ENCODE measurements around the gene MACROD1.
A peak's percentile ranks its signal among the peaks of the same experiment; 100 is the strongest.

MACROD1 gene

DNA sequence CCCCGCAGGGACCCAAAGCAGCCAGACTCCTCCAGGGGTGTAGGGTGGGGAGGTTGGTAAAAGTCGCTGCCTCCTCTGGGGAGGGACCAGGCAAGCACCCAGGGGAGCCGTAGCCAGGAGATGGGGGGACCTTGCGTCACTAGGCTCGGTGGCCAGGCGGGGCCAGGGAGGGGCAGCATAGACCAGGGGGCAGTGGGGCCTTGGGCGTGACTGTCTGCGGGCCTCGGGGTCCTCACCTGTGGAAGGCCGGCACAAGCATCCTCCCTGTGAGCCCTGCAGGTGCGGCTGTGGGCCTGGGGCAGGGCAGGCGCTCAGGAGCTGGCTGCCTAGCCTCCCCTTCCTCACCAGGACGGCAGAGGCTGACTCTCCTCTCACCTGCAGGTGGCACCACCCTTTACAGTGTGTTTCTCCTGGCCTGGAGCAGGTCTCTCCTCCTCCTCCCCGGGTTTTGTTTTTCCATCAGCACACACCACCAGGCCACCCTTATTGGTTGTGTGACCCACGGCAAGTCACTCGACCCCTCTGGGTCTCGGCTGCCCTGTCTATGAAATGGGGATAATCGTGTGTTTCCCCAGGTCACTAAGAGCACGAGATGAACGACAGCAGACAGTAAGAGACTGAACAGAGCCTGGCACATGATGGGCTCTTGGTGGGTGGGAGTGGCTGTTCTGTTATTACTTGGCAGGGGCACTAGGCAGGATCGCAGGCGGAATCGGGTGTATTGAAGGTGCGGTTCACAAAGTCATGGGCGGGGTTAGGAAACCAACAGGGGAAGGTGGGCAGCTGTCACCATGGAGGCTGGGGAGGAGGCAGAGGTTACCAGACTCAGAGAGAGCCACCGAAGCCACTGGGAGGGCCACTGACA lies 77.5 kb downstream of the MACROD1 start:
- H3K27me3 Mint-ChIP-seq: no peaks in the 10 kb centered on the region
- H3K36me3 Mint-ChIP-seq: no peaks in the 10 kb centered on the region
- peak overlapping the region; percentile 27 for H3K27ac Mint-ChIP-seq
- H3K4me1 Mint-ChIP-seq: no peaks in the 10 kb centered on the region
- H3K4me3 Mint-ChIP-seq: no peak overlapping the region
- H3K9me3 Mint-ChIP-seq: no peaks in the 10 kb centered on the region

DNA sequence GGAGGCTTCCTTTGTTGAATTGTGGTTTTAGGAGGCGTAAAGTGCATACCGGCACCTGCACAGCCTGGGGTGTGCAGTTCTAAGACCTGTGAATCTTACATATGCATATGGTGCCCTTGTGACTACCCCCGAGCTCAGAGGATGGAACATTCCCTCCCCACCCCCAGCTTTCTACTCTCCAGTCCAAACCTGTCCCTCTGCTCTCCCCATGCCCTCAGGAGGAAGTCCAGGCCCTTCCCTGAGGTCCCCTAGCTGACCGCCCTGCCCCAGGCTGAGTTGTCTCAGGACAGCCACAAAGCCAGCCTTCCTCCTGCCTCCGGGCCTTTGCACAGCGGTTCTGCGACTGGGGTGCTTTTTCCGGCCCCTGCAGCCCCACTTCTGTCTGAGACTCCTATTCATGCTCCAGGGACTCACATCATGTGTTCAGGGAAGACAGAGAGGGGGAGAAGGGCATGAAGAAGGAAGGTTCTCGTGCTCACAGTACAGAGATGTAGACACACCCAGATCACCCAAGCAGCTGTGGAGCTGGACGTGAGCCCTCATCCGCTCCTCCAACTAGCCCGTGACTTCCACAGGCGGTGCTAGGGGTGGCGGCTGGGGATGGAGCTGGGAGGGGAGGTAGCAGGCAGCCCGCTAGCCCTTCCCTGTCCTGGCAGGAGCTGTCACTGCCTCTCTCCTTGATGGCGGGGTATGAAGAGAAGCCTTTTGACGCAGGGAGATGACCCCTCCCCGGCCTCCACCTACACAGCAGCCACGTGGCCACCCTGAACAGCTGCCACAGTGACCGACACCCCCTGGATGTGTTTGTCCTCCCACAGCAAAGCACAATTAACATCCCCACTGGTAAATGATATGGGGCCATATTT lies 79.4 kb downstream of the MACROD1 start:
- Mint-ChIP-seq H3K4me3 (no peak overlapping the region), H3K9me3 (no peaks in the 10 kb centered on the region), H3K27me3 (no peaks in the 10 kb centered on the region), H3K4me1 (no peaks in the 10 kb centered on the region), H3K27ac (no peak overlapping the region), H3K36me3 (no peaks in the 10 kb centered on the region)

DNA sequence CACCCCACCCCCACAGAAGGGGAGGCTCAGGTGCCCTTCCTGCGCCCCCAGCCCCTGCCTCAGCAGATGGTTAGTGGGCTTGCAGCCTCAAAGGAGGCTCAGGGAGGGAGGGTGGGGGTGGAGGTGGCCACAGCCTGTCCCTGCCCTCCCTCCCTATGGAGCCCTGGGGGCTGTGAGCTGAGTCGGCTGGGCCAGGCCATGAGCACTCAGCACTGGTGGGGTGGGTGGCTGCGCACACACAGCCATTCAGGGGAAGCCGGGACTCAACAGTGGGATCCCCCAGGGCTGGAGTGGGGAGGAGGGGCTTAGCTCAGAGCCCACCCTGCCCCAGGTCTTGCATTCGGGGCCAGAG lies 80.0 kb downstream of the MACROD1 start:
- H3K4me3 Mint-ChIP-seq: no peak overlapping the region
- no peaks in the 10 kb centered on the region for H3K27me3 Mint-ChIP-seq
- H3K9me3 Mint-ChIP-seq: no peaks in the 10 kb centered on the region
- H3K36me3 Mint-ChIP-seq: no peaks in the 10 kb centered on the region
- no peak overlapping the region for H3K27ac Mint-ChIP-seq
- H3K4me1 Mint-ChIP-seq: no peaks in the 10 kb centered on the region

DNA sequence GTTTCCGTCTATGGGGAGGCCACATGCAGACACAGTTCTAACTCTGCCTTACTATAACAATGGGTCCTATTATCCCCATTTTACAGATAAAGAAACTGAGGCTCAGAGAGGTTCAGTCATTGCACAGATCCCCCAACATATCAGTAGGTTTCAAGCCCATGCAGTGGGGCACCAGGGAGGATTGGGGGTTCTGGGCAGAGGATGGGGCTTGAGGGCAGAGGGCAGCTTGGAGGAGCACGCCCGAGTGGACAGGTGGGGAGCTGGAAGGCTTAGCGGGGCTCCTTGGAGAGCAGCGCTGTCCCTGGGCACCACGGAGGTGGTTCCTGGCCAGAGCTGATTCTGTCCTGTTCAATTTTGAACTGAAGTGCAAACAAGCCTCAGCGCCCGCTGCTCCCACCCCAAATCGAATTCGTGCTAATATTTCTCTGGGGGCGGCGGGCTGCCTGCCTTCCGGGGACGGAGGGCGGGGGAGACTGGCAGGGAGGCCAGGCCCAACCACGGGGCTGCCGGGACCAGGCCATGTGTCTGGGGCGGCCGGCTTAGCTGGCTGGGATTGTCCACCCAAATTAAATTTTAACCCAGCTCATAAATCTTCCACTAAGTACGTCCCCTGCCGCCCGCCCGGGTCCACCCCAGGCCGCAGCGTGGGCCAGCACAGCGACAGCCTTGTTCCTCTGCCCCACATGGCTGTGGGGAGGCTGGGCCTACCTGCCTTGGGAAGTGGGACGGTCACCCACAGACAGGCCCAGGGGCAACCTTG lies 80.8 kb downstream of the MACROD1 start:
- no peaks in the 10 kb centered on the region for H3K9me3 Mint-ChIP-seq
- no peak overlapping the region for H3K4me3 Mint-ChIP-seq
- H3K27ac Mint-ChIP-seq: no peak overlapping the region
- no peaks in the 10 kb centered on the region for H3K27me3 Mint-ChIP-seq
- no peaks in the 10 kb centered on the region for H3K4me1 Mint-ChIP-seq
- no peaks in the 10 kb centered on the region for H3K36me3 Mint-ChIP-seq

DNA sequence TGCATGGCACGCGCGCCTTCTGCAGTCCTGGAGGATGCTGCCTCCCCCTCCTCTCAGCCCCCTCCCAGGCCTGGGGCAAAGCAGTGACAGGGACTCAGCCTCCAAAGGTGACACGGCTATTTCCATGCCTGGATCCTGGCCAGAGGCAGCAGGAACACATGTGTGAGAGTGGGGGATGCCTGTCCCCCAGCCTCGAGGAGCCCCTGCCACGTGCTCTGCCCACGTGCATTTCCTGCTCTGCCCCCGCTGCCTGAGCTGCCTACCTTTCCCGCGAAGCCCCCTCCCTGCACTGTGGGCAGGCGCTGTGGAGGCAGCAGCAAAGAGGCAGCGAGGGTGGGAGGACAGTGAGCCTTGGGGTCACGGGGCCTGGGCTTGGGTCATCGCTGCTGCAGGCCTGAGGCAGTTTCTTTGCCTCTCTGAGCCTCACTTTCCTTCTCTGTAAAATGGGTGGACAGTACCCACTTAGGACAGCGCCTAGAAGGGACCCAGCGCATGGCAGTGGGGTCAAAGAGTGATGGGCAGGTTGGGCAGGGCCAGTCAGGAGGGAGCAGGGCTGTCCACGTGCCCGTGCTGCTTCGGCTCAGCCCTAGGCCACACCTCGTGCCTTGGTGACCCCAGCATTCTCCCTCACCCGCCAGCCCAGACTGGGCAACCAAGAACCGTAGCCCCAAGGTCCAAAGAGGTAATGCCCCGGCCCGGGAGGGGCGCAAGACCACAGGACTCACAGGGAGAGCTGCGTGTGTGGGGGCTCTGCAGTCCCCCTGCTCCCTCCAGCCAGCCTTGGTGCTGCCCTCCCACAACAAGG lies 81.6 kb downstream of the MACROD1 start:
- Mint-ChIP-seq H3K9me3 (no peaks in the 10 kb centered on the region), H3K27ac (no peak overlapping the region), H3K4me3 (no peak overlapping the region), H3K27me3 (no peaks in the 10 kb centered on the region), H3K36me3 (no peaks in the 10 kb centered on the region), H3K4me1 (no peaks in the 10 kb centered on the region)

DNA sequence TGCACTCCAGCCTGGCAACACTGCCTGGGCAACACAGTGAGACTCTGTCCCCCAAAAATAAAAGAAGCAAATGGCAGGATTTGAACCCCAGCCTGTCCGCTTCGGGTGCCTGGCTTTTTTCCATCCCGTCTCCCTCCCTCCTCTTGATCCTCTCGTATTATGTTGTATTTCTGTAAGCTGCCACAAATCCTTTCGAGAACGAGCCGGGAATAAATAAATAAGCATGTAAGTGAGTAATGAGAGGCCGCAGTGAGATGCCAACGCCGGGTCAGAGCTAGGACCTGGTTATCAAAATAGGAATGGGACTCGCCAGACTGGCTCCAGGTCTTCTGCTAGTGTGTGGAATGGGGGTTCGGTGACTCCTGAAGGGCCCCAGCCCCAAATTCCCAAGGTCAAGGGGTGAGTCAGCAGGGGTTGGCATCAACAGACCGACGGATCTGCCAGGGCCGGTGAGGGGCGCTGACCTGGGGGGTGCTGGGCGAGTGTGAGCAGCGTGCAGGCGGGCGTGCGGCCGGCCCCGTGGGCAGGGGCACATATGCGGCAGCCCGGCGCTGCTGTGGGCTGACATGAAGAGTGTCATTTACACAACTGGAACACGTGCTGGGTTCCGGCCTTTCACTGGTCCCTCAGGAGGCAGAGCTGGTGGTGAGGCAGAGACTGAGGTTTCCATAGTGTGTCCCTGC lies 82.4 kb downstream of the MACROD1 start:
- no peaks in the 10 kb centered on the region for H3K9me3 Mint-ChIP-seq
- no peaks in the 10 kb centered on the region for H3K27me3 Mint-ChIP-seq
- H3K36me3 Mint-ChIP-seq: no peaks in the 10 kb centered on the region
- H3K4me1 Mint-ChIP-seq: no peaks in the 10 kb centered on the region
- no peak overlapping the region for H3K4me3 Mint-ChIP-seq
- no peak overlapping the region for H3K27ac Mint-ChIP-seq

DNA sequence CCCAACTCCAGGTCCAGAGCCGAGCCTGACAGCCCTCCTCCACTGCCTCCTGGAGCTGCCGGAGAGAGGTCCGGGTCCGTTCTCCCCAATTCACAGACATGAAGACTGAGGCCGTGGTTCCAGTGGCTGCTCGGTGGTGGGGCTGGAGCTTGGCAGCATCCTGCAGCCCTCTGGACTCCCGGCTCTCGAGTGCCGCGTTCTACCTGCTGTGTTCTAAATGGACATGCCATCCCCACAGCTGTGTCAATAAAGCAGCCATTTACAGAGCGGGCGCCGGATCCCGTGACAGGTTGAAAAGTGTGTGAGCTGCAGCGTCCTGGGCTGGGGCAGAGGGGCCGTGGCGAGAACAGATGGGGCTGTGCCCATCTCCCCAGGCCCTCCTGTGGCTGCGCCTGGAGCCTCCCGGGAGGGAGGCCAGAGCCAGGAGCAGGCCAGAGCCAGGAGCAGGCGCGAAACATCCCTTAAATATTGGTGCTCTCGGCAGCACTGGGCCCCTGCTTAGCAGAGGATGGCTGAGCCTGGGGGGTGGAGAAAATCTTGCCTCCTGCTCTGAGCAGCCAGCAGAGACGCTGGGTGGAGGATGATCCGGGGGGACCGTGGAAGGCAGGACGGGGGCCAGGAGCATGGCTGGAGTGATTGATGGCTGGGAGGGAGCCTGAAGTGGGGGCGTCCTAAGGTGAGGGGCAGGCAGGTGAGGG lies 84.0 kb downstream of the MACROD1 start:
- Mint-ChIP-seq H3K9me3 (no peaks in the 10 kb centered on the region), H3K27ac (no peak overlapping the region), H3K4me1 (no peaks in the 10 kb centered on the region), H3K4me3 (no peak overlapping the region), H3K36me3 (no peaks in the 10 kb centered on the region), H3K27me3 (no peaks in the 10 kb centered on the region)

DNA sequence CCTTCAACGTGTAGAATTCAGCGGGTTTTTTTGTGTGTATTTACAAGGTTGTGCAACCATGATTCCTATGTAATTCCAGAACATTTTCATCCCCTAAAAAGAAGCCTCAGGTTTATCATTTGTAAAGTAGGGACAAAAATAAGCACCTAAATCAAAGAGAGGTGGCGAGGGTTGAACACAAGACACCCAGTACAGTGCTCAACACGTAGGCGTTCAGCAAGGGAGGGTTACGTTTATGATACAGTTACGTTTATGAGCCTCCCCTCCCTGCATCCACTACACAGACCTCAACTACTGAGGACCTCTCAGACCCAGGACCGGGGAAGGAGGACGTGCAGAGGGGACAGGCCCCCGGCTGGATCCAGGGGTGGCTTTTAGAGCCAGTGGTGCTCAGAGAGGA lies 85.5 kb downstream of the MACROD1 start:
- Mint-ChIP-seq H3K4me3 (no peak overlapping the region), H3K36me3 (no peaks in the 10 kb centered on the region), H3K4me1 (no peaks in the 10 kb centered on the region), H3K27me3 (no peaks in the 10 kb centered on the region), H3K9me3 (no peaks in the 10 kb centered on the region), H3K27ac (no peak overlapping the region)

DNA sequence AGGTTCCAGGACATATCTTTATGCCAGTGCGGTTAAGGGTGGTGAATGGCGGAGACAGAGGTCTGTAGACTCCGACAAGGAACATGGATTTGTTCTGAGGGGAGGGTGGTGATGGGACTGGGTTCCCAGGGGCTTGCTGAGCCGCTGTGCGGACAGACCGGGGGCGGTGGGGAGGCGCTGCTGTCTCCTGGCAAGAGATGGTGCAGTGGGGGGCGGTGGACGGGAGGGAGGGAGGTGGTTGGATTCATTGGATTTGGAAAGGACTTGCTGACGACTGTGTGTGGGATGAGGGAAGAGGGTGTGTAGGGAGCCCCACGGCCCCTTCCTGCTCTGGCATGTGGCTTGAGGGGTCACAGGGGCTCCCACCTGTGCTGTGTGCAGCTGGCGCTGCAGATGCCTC lies 87.0 kb downstream of the MACROD1 start:
- Mint-ChIP-seq H3K9me3 (no peaks in the 10 kb centered on the region), H3K4me3 (no peak overlapping the region), H3K27ac (no peak overlapping the region), H3K4me1 (peaks cover 5% of the 10 kb centered on the region), H3K27me3 (no peaks in the 10 kb centered on the region), H3K36me3 (no peaks in the 10 kb centered on the region)

DNA sequence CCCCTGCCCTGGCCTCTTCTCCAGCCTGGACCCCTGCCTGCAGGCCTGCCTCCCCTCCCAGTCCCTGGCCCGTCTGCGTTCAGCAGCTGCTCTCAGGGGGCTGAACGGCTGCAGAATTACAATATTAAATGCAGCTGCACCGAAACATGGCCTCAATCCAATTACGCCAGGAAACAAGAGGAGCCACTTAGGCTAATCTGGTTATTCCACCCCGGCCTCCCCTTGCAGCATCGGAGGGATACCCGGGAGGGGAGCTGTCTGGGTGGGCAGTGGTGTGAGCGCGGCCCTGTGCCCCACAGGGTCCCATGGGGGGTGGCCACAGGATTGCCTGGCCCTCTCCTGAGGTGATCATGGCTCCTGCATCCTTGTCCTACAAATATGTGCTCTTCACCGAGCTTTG lies 87.6 kb downstream of the MACROD1 start:
- no peaks in the 10 kb centered on the region for H3K9me3 Mint-ChIP-seq
- no peak overlapping the region for H3K4me3 Mint-ChIP-seq
- H3K4me1 Mint-ChIP-seq: peaks cover 5% of the 10 kb centered on the region
- H3K27me3 Mint-ChIP-seq: no peaks in the 10 kb centered on the region
- H3K27ac Mint-ChIP-seq: no peak overlapping the region
- H3K36me3 Mint-ChIP-seq: no peaks in the 10 kb centered on the region

DNA sequence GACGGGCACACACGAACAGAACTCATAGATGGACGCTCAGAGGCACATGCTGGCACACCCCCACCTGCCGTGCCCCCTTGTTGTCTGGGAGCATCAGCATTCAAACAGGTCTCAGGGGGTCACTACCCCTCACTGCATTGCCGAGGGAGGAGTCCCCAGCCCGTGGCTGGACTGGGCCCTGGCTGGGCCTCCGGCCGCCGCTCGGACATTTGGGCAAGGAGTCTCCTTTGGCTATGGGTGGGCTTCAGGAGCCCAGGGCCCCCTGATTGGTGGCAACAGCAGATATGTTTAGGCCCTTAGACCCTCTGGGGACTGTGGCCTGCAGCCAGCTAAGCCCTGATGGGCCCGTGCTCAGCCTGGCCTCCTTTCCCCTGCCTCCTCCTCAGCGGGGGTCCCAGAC lies 88.3 kb downstream of the MACROD1 start:
- no peaks in the 10 kb centered on the region for H3K27me3 Mint-ChIP-seq
- H3K4me1 Mint-ChIP-seq: peaks cover 5% of the 10 kb centered on the region
- no peak overlapping the region for H3K4me3 Mint-ChIP-seq
- no peak overlapping the region for H3K27ac Mint-ChIP-seq
- no peaks in the 10 kb centered on the region for H3K36me3 Mint-ChIP-seq
- H3K9me3 Mint-ChIP-seq: no peaks in the 10 kb centered on the region

DNA sequence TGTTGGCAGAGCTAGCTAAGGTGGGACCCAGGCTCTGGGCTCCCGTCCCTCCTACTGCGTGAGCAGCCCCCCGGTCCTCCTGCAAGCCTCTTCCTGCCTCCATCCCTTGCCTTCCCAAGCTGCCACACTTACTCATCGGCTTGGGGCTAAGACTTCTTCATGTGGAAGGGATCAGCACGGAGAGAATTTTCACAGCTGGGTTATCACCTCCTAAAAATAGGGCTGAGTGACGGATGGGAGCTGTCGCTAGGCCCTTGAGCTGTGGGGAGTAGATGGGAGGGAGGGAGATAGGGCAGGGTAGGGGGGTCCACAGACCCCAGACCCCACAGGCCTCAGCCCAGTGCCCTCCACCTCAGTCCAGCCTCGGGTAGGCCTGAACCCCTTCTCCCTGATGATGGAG lies 89.2 kb downstream of the MACROD1 start:
- Mint-ChIP-seq H3K36me3 (no peaks in the 10 kb centered on the region), H3K27ac (no peak overlapping the region), H3K27me3 (no peaks in the 10 kb centered on the region)

DNA sequence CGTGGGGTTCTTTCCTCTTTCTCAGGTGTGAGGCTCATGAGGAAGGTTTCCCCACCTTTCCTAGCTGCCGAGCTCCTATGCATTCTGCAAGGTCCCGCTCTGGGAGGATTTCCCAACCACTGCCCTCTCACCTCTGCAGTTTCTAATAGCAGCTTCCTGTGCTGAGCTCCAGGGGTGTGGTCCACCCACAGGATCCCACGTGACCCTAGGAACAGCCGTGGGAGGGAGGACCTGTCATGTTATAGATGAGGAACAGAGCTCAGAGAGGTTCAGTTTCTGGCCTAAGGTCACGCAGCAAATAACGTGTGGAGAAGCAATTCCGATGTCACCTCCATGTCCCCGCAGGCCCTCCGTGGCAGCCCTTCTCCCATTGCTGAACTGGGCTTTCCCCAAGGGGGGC lies 91.7 kb downstream of the MACROD1 start:
- H3K27me3 Mint-ChIP-seq: no peaks in the 10 kb centered on the region
- no peaks in the 10 kb centered on the region for H3K36me3 Mint-ChIP-seq
- no peaks in the 10 kb centered on the region for H3K9me3 Mint-ChIP-seq
- no peak overlapping the region for H3K27ac Mint-ChIP-seq
- H3K4me3 Mint-ChIP-seq: no peak overlapping the region
- peaks cover 5% of the 10 kb centered on the region for H3K4me1 Mint-ChIP-seq

More for the DNA sequence above, 89.2 kb downstream of the MACROD1 start:
- Mint-ChIP-seq H3K9me3 (no peaks in the 10 kb centered on the region), H3K4me3 (no peak overlapping the region), H3K4me1 (peaks cover 5% of the 10 kb centered on the region)

DNA sequence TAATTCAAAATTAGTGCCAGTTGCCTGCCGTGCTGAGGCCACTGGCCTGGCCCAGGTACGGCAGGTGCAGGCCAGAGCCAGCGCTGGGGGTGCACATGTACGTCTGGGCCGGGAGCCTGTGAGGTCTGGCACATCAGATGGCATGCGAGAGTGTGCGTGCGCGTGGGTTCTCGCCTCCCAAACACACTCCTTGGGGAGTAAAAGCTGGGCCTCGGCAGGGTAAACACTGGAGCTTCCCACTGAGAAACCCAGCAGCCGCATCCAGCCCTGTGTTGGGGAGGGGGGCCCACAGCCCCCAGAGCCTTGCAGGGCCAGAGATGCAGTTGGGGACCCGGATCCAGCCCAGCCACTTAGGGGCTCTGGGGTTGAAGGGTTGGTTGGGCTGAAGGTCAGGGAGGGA lies 92.4 kb downstream of the MACROD1 start:
- H3K27me3 Mint-ChIP-seq: no peaks in the 10 kb centered on the region
- H3K9me3 Mint-ChIP-seq: no peaks in the 10 kb centered on the region
- peaks cover 5% of the 10 kb centered on the region for H3K4me1 Mint-ChIP-seq
- no peak overlapping the region for H3K27ac Mint-ChIP-seq
- no peaks in the 10 kb centered on the region for H3K36me3 Mint-ChIP-seq
- H3K4me3 Mint-ChIP-seq: no peak overlapping the region
